NCI-H748 (cell line): ENCODE measurements around the gene METTL16.
A peak's percentile ranks its signal among the peaks of the same experiment; 100 is the strongest.
"Not testable (repeated sequence)": the region's sequence is repeated elsewhere in the genome, so short reads cannot be mapped to it uniquely, and the experiment has no call there.

Experiments
- DNase-seq: peaks from one replicate; lab custom pipeline; 2025; ENCODE audit not compliant: unreplicated experiment; lab: John Stamatoyannopoulos, UW

Gene METTL16, protein sequence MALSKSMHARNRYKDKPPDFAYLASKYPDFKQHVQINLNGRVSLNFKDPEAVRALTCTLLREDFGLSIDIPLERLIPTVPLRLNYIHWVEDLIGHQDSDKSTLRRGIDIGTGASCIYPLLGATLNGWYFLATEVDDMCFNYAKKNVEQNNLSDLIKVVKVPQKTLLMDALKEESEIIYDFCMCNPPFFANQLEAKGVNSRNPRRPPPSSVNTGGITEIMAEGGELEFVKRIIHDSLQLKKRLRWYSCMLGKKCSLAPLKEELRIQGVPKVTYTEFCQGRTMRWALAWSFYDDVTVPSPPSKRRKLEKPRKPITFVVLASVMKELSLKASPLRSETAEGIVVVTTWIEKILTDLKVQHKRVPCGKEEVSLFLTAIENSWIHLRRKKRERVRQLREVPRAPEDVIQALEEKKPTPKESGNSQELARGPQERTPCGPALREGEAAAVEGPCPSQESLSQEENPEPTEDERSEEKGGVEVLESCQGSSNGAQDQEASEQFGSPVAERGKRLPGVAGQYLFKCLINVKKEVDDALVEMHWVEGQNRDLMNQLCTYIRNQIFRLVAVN

GRCh38 chr17:2511462-2512369 lies at the start of gene METTL16:
Gene METTL16, minus strand, starts transcription at chr17:2511888. Its CDS starts 9,557 bp downstream, at chr17:2502331.
- DNase-seq = peak; percentile 100

GRCh38 chr17:2560658-2561057 lies 49.0 kb upstream of the METTL16 start:
- no peak for DNase-seq

DNA sequence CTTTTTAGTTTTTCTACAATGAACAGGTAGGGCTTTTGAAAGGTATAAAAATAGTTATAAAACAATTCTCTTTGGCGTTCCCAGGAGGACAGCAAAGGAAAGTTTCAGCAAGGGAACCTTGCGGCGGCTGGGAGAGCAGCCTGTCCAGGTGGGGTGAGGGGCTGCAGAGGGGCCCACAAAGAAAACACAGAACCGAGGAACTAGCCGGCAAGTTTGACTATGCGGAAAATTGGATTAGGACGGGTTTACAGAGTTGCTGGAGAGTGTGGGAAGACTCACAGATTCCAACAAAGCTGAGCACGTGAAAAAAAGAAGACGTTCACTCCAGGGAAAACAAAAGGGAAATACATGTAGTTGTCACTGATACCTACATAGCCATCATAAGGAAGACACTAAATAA lies 40.2 kb upstream of the METTL16 start:
- DNase-seq = no peak

GRCh38 chr17:2551493-2551892 lies 39.8 kb upstream of the METTL16 start:
- no peak for DNase-seq

- no peak for DNase-seq
Measured at GRCh38 chr17:2549392-2550211, 37.9 kb upstream of the METTL16 start.

DNA sequence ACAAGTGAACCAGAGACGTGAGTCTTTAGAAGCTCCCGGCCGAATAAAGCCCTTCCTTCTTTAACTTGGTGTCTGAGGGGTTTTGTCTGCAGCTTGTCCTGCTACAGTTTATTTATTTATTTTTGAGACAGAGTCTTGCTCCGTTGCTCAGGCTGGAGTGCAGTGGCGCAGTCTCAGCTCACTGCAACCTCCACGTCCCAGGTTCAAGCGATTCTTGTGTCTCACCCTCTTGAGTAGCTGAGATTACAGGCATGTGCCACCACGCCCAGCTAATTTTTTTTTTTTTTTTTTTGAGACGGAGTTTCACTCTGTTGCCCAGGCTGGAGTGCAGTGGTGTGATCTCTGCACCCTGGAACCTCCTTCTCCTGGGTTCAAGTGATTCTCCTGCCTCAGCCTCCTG lies 36.3 kb upstream of the METTL16 start:
- DNase-seq = not testable (repeated sequence)

DNA sequence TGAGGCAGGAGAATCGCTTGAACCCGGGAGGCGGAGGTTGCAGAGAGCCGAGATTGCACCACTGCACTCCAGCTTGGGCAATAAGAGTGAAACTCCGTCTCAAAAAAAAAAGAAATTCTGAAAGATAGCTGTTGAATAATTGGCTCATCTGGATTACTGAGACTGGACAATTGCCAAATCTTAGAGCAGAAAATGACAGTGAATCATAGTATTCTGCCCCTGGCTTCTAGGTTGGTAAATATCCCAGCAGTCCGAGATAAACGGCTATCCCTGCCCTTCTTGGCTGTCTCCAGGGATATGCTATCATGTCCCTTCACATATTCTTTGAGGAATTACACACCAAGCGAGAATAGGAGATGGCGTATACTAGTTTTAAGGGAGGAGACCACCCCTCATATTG lies 35.5 kb upstream of the METTL16 start:
- no peak for DNase-seq

- no peak for DNase-seq
Measured at GRCh38 chr17:2545393-2545792, 33.7 kb upstream of the METTL16 start.

DNA sequence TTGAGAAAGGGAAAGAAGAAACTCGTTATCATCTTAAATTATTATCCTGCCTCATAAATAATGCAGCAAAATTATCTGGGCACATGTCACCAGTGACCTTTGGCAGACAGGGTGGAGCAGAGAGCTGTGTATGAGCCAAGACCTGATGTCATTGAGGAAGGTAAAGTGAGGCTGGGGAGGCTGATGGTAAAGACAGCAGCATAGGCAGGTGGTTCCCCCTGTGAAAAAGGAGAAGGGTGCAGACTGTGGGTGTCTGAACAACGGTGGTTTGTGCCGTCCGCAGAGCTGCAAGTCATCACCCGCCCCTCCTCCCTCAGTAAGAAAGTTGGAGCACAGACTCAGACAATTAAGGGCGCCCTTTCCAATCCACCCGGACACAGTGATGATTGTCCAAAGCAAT lies 30.8 kb upstream of the METTL16 start:
- DNase-seq = no peak

GRCh38 chr17:2542056-2542455 lies 30.4 kb upstream of the METTL16 start:
- DNase-seq = no peak

DNA sequence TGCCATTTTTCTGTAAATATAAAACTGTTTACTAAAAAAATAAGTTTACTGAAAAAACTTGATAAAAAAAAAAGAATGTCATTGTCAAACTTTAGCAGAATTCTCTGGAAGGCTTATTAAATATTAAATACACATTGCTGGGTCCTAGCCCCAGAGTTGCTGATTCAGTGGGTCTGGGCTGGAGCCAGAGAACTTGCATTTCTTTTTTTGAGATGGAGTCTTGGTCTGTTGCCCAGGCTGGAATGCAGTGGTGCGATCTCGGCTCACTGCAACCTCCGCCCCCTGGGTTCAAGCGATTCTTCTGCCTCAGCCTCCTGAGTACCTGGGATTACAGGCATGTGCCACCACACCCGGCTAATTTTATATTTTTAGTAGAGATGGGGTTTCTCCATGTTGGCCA lies 25.9 kb upstream of the METTL16 start:
- DNase-seq = not testable (repeated sequence)

GRCh38 chr17:2532146-2532720 lies 20.5 kb upstream of the METTL16 start:
- no peak for DNase-seq

- not testable (repeated sequence) for DNase-seq
Measured at GRCh38 chr17:2531243-2531954, 19.7 kb upstream of the METTL16 start.

DNA sequence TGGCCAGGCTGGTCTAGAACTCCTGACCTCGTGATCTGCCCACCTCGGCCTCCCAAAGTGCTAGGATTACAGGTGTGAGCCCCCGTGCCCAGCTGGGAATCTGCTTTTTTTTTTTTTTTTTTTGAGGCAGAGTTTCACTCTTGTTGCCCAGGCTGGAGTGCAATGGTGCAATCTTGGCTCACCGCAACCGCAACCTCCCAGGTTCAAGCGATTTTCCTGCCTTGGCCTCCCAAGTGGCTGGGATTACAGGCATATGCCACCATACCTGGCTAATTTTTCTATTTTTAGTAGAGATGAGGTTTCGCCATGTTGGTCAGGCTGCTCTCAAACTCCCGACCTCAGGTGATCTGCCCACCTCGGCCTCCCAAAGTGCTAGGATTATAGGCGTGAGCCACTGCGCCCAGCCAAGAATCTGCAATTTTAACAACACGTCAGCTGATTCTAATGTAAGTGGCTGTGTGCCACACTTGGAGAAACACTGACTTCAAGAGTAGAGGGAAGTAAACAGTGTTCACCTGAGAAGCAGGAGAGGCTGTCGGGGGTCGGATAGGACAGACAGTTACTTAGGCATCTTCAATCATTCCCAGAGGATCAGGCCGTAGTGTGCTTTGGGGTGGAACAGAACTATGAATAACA lies 10.2 kb upstream of the METTL16 start:
- DNase-seq = not testable (repeated sequence)

GRCh38 chr17:2521257-2521656 lies 9.6 kb upstream of the METTL16 start:
- DNase-seq = no peak

DNA sequence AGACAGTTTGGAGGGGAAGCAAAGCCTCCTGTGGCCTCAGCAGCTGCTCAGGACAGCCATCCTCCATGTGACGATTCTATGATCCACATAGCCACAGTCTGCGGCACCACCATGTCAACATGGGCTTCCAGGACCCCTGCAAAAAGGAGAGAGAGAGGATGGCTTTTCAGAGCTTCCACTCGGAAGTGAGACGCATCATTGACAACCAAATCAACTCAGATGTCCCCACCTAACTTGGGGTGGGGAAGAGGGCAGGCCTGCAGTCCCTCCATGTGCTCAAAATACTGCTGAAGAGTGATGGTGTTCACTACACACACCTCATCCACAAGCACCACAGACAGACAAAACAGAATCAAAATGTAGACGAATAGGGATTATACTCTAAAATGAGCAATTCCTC lies 5.9 kb upstream of the METTL16 start:
- no peak for DNase-seq

DNA sequence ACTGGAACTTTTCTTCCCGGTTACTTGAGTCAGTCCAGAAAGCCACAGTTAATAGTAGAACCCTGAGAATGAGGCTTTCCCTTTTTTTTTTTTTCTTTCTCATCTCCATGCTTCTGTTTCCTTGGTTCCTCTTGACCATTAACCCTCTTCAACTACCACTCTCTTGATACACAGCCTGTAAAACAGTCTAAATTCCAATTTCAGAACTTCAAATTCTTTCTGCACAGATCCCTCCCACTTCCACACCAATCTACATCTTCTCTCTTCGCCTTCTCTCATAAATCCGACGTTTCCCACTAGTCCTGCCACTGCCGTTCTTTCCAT lies 588 bp downstream of the METTL16 start:
- no peak for DNase-seq

GRCh38 chr17:2510559-2510958 lies 1.1 kb downstream of the METTL16 start:
- no peak for DNase-seq

DNA sequence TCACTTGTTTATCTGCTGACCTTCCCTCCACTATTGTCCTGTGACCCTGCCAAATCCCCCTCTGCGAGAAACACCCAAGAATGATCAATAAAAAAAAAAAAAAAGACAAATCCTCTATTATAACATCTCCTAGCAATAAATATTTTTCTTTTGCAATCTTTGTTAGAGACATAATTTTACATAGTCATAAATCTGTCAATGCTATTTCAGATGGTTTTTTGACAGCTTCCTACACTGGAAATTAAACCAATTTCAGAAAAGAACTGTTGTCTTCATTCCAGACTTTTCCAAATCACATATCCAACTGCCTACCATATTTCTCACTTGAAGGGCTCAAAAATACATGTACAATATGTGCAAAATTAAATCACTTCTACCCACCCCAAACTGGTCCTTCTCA lies 3.7 kb downstream of the METTL16 start:
- no peak for DNase-seq
